H1 (cell line): Measurements from ENCODE around the gene ATP8B2. TPM values are rescaled to one million over a fixed set of nuclear protein-coding genes. Genes with fewer than 3 reads are reported as not detected.
"Not testable (repeated sequence)": the region's sequence is repeated elsewhere in the genome, so short reads cannot be mapped to it uniquely, and the experiment has no call there.

Source experiments
- CTCF ChIA-PET: fragments of 300-600 bp; sonication (Branson Sonifier 250); formaldehyde crosslinking; loops from one replicate; lab custom pipeline; 2021; ENCODE audit not compliant: partially characterized antibody; lab: Charles Lee
- POLR2A ChIA-PET: fragments of 300-600 bp; sonication (Branson Sonifier 250); formaldehyde crosslinking; loops from one replicate; lab custom pipeline; 2021; ENCODE audit warnings: inconsistent platforms; ENCODE audit not compliant: partially characterized antibody; lab: Charles Lee
- DNase-seq, 2 experiments: peaks; one replicate each; pipeline versions ENCODE4 v3.0.0 to v3.0.0-alpha.2; 2010 to 2022; ENCODE audit warnings: low spot score in 2 of 2, low read depth in 1 of 2, mixed read lengths in 1 of 2
- FAIRE-seq: peaks from 2 replicates; lab custom pipeline; 2011; peaks lifted over from hg19 to GRCh38; lab: Jason Lieb, UNC
- H2AFZ ChIP-seq: 2 replicates; pipeline ENCODE4 v1.8.1; 2012; ENCODE audit warnings: low read length, inconsistent platforms
- H2AK5ac ChIP-seq: 2 replicates; pipeline ENCODE4 v1.6.1; 2013; ENCODE audit warnings: low read depth, low read length
- H2BK120ac ChIP-seq: replicated peaks from 2 replicates; pipeline ENCODE3; 2013; ENCODE audit warnings: low read depth, low read length, inconsistent platforms
- H2BK12ac ChIP-seq: 2 replicates; pipeline ENCODE4 v1.6.1; 2013; ENCODE audit warnings: low read depth, low read length
- H2BK15ac ChIP-seq: 2 replicates; pipeline ENCODE4 v1.6.1; 2013; ENCODE audit warnings: low read length
- H2BK20ac ChIP-seq: 2 replicates; pipeline ENCODE4 v1.6.1; 2013; ENCODE audit warnings: low read length
- H2BK5ac ChIP-seq: 2 replicates; pipeline ENCODE4 v1.6.1; 2013; ENCODE audit warnings: low read depth, low read length
- H3K14ac ChIP-seq: 2 replicates; pipeline ENCODE4 v1.6.1; 2013; ENCODE audit warnings: inconsistent platforms; ENCODE audit not compliant: insufficient read length
- H3K18ac ChIP-seq: 2 replicates; pipeline ENCODE4 v1.6.1; 2013; ENCODE audit warnings: low read length; ENCODE audit errors: extremely low read depth
- H3K23ac ChIP-seq: 2 replicates; pipeline ENCODE4 v1.6.1; 2013; ENCODE audit warnings: inconsistent platforms; ENCODE audit not compliant: insufficient read length
- H3K23me2 ChIP-seq: 2 replicates; pipeline ENCODE4 v1.6.1; 2013; ENCODE audit warnings: low read depth, low read length
- H3K27ac ChIP-seq: 2 replicates; pipeline ENCODE4 v1.6.1; 2011; ENCODE audit warnings: low read depth, low read length, inconsistent platforms
- H3K27me3 ChIP-seq, 4 experiments: replicated peaks in 1 of 4; 1 replicate in 1 of 4; 2 replicates in 3 of 4; pipeline versions ENCODE4 v1.6.1 to v1.8.1; 2011 to 2013; ENCODE audit warnings: low read length in 3 of 4, mild to moderate bottlenecking in 3 of 4, inconsistent platforms in 2 of 4, mixed read lengths in 2 of 4, moderate library complexity in 1 of 4; ENCODE audit not compliant: control insufficient read depth in 3 of 4, insufficient read depth in 3 of 4; ENCODE audit errors: extremely low read depth in 1 of 4
- H3K36me3 ChIP-seq, 4 experiments: 2 replicates each; pipeline versions ENCODE4 v1.6.1 to v1.8.1; 2011 to 2013; ENCODE audit warnings: mild to moderate bottlenecking in 4 of 4, low read length in 3 of 4, moderate library complexity in 2 of 4, control low read depth in 1 of 4, inconsistent platforms in 1 of 4; ENCODE audit not compliant: insufficient read depth in 4 of 4, control insufficient read depth in 2 of 4
- H3K4ac ChIP-seq: replicated peaks from 2 replicates; pipeline ENCODE3; 2013; ENCODE audit warnings: low read length, low read depth, mixed read lengths, inconsistent platforms; ENCODE audit not compliant: insufficient read length
- H3K4me1 ChIP-seq, 4 experiments: replicated peaks in 1 of 4; 1 replicate in 1 of 4; 2 replicates in 3 of 4; pipeline versions ENCODE4 v1.6.1 to v1.8.1; 2011 to 2013; ENCODE audit warnings: low read length in 3 of 4, inconsistent platforms in 2 of 4, mixed read lengths in 1 of 4; ENCODE audit not compliant: insufficient read depth in 4 of 4, control insufficient read depth in 3 of 4
- H3K4me2 ChIP-seq, 2 experiments: 2 replicates each; pipeline versions ENCODE4 v1.6.1 to v1.8.1; 2011 to 2013; ENCODE audit warnings: low read depth in 2 of 2, low read length in 2 of 2, control low read depth in 1 of 2, inconsistent platforms in 1 of 2, mild to moderate bottlenecking in 1 of 2; ENCODE audit not compliant: insufficient read depth in 1 of 2
- H3K4me3 ChIP-seq, 4 experiments: fragments of 200-600, 300-600 bp in 1 of 4; sonication (generic), shearing (Covaris generic), sonication (Bioruptor Twin) in 1 of 4; 2 replicates each; pipeline versions ENCODE4 v1.5.1 to v1.8.1; 2011 to 2016; ENCODE audit warnings: low read length in 4 of 4, low read depth in 3 of 4, control low read depth in 2 of 4, inconsistent platforms in 2 of 4, mild to moderate bottlenecking in 2 of 4, mixed read lengths in 1 of 4, moderate library complexity in 1 of 4; ENCODE audit not compliant: insufficient read depth in 2 of 4; ENCODE audit errors: extremely low read depth in 1 of 4
- H3K56ac ChIP-seq: replicated peaks from 2 replicates; pipeline ENCODE3; 2013; ENCODE audit warnings: low read depth, mild to moderate bottlenecking, mixed read lengths, low read length, inconsistent platforms; ENCODE audit not compliant: insufficient read length
- H3K79me1 ChIP-seq: 2 replicates; pipeline ENCODE4 v1.6.1; 2013; ENCODE audit warnings: low read depth, low read length, control low read depth
- H3K79me2 ChIP-seq, 2 experiments: 2 replicates each; pipeline versions ENCODE4 v1.6.1 to v1.8.1; 2012 to 2013; ENCODE audit warnings: low read length in 2 of 2, mild to moderate bottlenecking in 2 of 2, inconsistent platforms in 1 of 2; ENCODE audit not compliant: insufficient read depth in 2 of 2, control insufficient read depth in 1 of 2
- H3K9ac ChIP-seq, 4 experiments: replicated peaks in 1 of 4; 1 replicate in 1 of 4; 2 replicates in 3 of 4; pipeline versions ENCODE4 v1.6.1 to v1.8.1; 2011 to 2013; ENCODE audit warnings: low read depth in 3 of 4, low read length in 3 of 4, control low read depth in 2 of 4, mild to moderate bottlenecking in 2 of 4, moderate library complexity in 2 of 4, inconsistent platforms in 1 of 4; ENCODE audit errors: extremely low read depth in 1 of 4
- H3K9me3 ChIP-seq, 2 experiments: 2 replicates each; pipeline versions ENCODE4 v1.6.1 to v1.8.1; 2012 to 2013; ENCODE audit warnings: mild to moderate bottlenecking in 2 of 2, moderate library complexity in 2 of 2, control low read depth in 1 of 2, inconsistent platforms in 1 of 2, low read depth in 1 of 2, low read length in 1 of 2, mixed read lengths in 1 of 2; ENCODE audit not compliant: insufficient read depth in 2 of 2
- H4K20me1 ChIP-seq, 2 experiments: replicated peaks in 1 of 2; 2 replicates each; pipeline versions ENCODE3 to v1.8.1; 2011 to 2013; ENCODE audit warnings: inconsistent platforms in 2 of 2, low read length in 2 of 2, mild to moderate bottlenecking in 1 of 2; ENCODE audit not compliant: insufficient read depth in 2 of 2, control insufficient read depth in 1 of 2
- H4K5ac ChIP-seq: 2 replicates; pipeline ENCODE4 v1.6.1; 2013; ENCODE audit warnings: low read length, low read depth, mixed read lengths, inconsistent platforms; ENCODE audit not compliant: insufficient read length
- H4K8ac ChIP-seq: 2 replicates; pipeline ENCODE4 v1.8.0; 2013; ENCODE audit warnings: mild to moderate bottlenecking, moderate library complexity, low read length, inconsistent platforms; ENCODE audit not compliant: insufficient read depth; ENCODE audit errors: extremely low read depth
- H4K91ac ChIP-seq: replicated peaks from 2 replicates; pipeline ENCODE3; 2013; ENCODE audit warnings: low read length, mixed read lengths, inconsistent platforms; ENCODE audit not compliant: insufficient read length
- WGBS, 2 experiments: shearing (Covaris generic) in 1 of 2; methylation state at CpG; one replicate each; pipeline versions ENCODE4 v1.1.6 to v1.1.7; 2013 to 2015; ENCODE audit warnings: low lambda C conversion rate in 2 of 2, mixed read lengths in 2 of 2, inconsistent platforms in 1 of 2, low coverage in 1 of 2, missing lambda C conversion rate in 1 of 2; ENCODE audit not compliant: insufficient replicate concordance in 2 of 2, insufficient coverage in 1 of 2, insufficient read length in 1 of 2; ENCODE audit errors: extremely low coverage in 1 of 2, missing lambda C conversion rate in 1 of 2; 5-methylcytosine and 5-hydroxymethylcytosine counted together
- polyA plus RNA-seq, 7 experiments: library from polyadenylated mRNA; depleted of rRNA in 3 of 7; stranded (reverse) in 5 of 7; unstranded in 2 of 7; fragments of >200 nt in 5 of 7; fragments of 200-250 nt in 2 of 7; gene quantifications; 1 replicate in 5 of 7; 2 replicates in 1 of 7; 4 replicates in 1 of 7; pipeline versions ENCODE4 v1.2.1 to v1.2.3, GENCODE V29; 2011 to 2013; ENCODE audit warnings: missing spikeins in 2 of 7, mixed read lengths in 2 of 7
- total RNA-seq: library from RNA; stranded (reverse); fragmentation: NEBNext Ultra II Directional; extraction: Animal tissue kit (Norgen Biotek cat#: 25700); gene quantifications from 2 replicates; pipeline ENCODE4 v1.2.1, GENCODE V29; 2021

The ATP8B2 gene
- total and polyA plus RNA-seq, 2 of the 8 experiments (the other 6 are each of a cell fraction or from before 2014, with no cell fraction given), result 61.4 to 70.1 TPM

GRCh38 chr1:154312229-154313065, 12.9 kb upstream of the ATP8B2 start:
- H3K27ac ChIP-seq, H3K79me2 ChIP-seq, H4K8ac ChIP-seq, H3K18ac ChIP-seq, H3K23me2 ChIP-seq, H3K4me2 ChIP-seq, H2BK5ac ChIP-seq, H3K9me3 ChIP-seq, H2BK20ac ChIP-seq, H4K20me1 ChIP-seq, H2BK120ac ChIP-seq, H2AK5ac ChIP-seq, H3K4me3 ChIP-seq, H3K27me3 ChIP-seq, H3K9ac ChIP-seq, H3K79me1 ChIP-seq, H3K14ac ChIP-seq, H3K4ac ChIP-seq, H2BK12ac ChIP-seq, H2BK15ac ChIP-seq, H4K91ac ChIP-seq, H2AFZ ChIP-seq, H4K5ac ChIP-seq, H3K23ac ChIP-seq, H3K56ac ChIP-seq, DNase-seq, H3K36me3 ChIP-seq, FAIRE-seq, H3K4me1 ChIP-seq, POLR2A ChIA-PET: not testable (repeated sequence)
- CTCF ChIA-PET, result interaction anchor here (2.5 to 7.8 kb wide), 2 partner anchors 12 to 23 kb away, joined by 10 to 45 read pairs; partner anchors contain the start of gene ATP8B2
- 89% methylated on average over 11 of the region's 13 CpGs; no CpG with 5 or more reads in 1 of the 2 experiments for WGBS, 2 experiments
